Stimulated activated CD4-positive, alpha-beta T cell treated with anti-CD3 and anti-CD28 coated beads, TNF-alpha, amount 100 ng/mL, for 24 hours (primary cell): ENCODE data around the gene ENDOG.
"Not testable (repeated sequence)": the region's sequence is repeated elsewhere in the genome, so short reads cannot be mapped to it uniquely, and the experiment has no call there.

Experiments
- DNase-seq, 3 experiments: peaks; one replicate each; pipeline ENCODE4 v3.0.0-alpha.2; 2020; ENCODE audit warnings: low read depth in 3 of 3

The ENDOG gene

GRCh38 chr9:128862401-128862851 is 44.1 kb downstream of the ENDOG start:
- no peak for DNase-seq

GRCh38 chr9:128863647-128864046 is 45.3 kb downstream of the ENDOG start:
- peak; percentile 70 to 81 (median 70) for DNase-seq

- no peak for DNase-seq
Observed at GRCh38 chr9:128870128-128870940, 52.0 kb downstream of the ENDOG start.

- not testable (repeated sequence) for DNase-seq
Observed at GRCh38 chr9:128870941-128871265, 52.6 kb downstream of the ENDOG start.
